HG03139 (cell line): ENCODE measurements around the gene FAM171A2.

Experiments
- ATAC-seq: cut with Tn5 transposase; IDR thresholded peaks from one replicate; pipeline ENCODE4 v1.9.1; 2021; ENCODE audit not compliant: unreplicated experiment

Gene FAM171A2

GRCh38 chr17:44309472-44309871 is 54.2 kb downstream of the FAM171A2 start:
- ATAC-seq = no peak

- ATAC-seq = no peak
These were observed 54.8 kb downstream of the FAM171A2 start for GRCh38 chr17:44308865-44309264.

DNA sequence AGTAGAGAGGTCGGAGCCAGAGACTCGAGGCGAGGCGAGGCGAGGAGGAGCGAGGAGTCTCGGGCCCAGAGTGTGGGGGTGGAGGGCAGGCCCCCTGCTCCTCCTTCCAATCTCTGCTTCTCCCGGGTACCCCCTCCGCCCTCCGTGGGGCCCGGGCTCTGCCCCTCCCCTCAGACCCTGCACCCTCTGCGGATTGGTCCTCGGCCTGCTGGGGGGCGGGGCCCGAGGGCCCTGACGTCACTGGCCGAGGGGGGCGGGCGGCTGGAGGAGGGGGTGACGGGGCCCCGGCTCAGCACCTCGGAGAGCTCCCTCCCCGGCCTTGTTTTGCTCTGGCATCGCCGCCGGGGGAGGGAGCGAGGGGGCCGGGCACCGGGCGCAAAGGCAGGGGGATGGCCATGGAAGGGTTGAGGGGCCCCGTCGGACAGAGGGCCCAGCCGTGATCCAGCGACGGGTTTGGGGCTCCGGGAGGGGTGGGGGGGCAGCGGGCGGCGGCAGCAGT is 55.3 kb downstream of the FAM171A2 start, which contains the start of gene RUNDC3A:
RUNDC3A (plus strand) TSS at position 282 of the 499 bp plus-strand sequence. CDS start 232 bp downstream, outside the sequence.
- ATAC-seq = no peak

DNA sequence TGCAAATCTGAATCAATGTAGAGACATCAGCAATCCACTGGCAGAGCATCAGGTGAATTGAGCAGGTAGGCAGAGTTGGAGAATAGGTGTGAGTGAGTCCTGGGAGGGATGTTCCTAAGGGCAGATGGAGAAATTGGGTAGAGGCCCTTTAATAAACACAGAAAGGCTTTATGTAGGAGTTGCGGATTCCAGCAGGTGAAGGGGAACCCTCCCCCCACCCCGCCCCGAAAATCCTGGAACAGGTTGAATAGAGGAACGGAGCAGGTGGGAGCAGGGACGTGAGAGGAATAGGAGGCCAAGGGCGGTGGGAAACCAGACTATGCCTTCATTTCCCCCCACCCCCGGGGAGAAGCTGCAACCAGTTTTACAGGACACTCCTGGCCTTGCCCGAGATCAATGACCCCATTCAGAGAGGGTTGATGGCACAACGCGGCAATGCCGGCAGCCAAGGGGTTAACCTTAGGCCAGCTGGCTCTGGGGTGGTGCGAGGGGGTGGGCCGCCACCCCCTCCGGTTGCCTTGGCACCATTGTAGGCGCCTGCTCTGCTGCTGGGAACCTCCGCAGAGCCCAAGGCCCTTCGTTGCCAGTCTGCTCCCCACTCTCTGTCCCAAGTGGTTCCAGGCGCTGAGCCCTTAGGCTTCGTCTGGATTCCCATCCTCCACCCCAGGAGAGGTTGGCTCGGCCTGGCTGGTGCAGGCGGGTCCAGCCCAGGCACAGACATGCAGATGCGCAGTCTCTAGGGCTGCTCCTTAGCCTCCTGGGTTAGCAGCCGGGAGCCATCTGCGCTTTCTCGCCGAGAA is 56.1 kb downstream of the FAM171A2 start:
- ATAC-seq = no peak

GRCh38 chr17:44304651-44305050 is 59.0 kb downstream of the FAM171A2 start:
- no peak for ATAC-seq
